WTC11 (cell line): ENCODE results near the gene PDSS1. TPM values are rescaled to one million over a fixed set of nuclear protein-coding genes. Genes with fewer than 3 reads are reported as not detected.
"Not testable (repeated sequence)": the region's sequence is repeated elsewhere in the genome, so short reads cannot be mapped to it uniquely, and the experiment has no call there.

ENCODE experiments used
- ATAC-seq: fragments of 200-7000 bp; cut with Tn5 transposase; 2 replicates; pipeline ENCODE4 v1.10.0; 2021; ENCODE audit warnings: mild to moderate bottlenecking, moderate library complexity
- CTCF ChIA-PET: fragments of 300-600 bp; sonication (Branson Sonifier 250); formaldehyde crosslinking; loops from one replicate; lab custom pipeline; 2021; ENCODE audit warnings: antibody characterized with exemption; lab: Charles Lee
- POLR2A ChIA-PET: fragments of 350-600 bp; sonication (Branson Sonifier 250); formaldehyde crosslinking; loops from one replicate; lab custom pipeline; 2021; ENCODE audit warnings: antibody characterized with exemption; lab: Charles Lee
- DNase-seq: peaks from one replicate; pipeline ENCODE4 v3.0.0; 2021; ENCODE audit warnings: low spot score
- H3K27ac Mint-ChIP-seq: 2 replicates; pipeline ENCODE4 v1.8.0; 2021; ENCODE audit warnings: mixed read lengths
- H3K27me3 Mint-ChIP-seq: 2 replicates; pipeline ENCODE4 v1.8.0; 2021; ENCODE audit warnings: low read depth, mild to moderate bottlenecking, moderate library complexity, mixed read lengths
- H3K36me3 Mint-ChIP-seq: 2 replicates; pipeline ENCODE4 v1.8.0; 2021; ENCODE audit warnings: mixed read lengths
- H3K4me1 Mint-ChIP-seq: 2 replicates; pipeline ENCODE4 v1.8.0; 2022; ENCODE audit warnings: mixed read lengths
- H3K4me3 Mint-ChIP-seq: 2 replicates; pipeline ENCODE4 v1.8.0; 2021; ENCODE audit warnings: mild to moderate bottlenecking, moderate library complexity, mixed read lengths
- H3K9me3 Mint-ChIP-seq: 2 replicates; pipeline ENCODE4 v1.8.0; 2021; ENCODE audit warnings: mixed read lengths
- ATF6 ChIP-seq: sonication (generic); formaldehyde crosslinking; IDR thresholded peaks from 2 replicates; pipeline ENCODE4 v1.8.1; 2023; ENCODE audit warnings: mild to moderate bottlenecking, missing genetic modification reagents
- CDX4 ChIP-seq: fragments of 250-450 bp; sonication (Bioruptor Pico); IDR thresholded peaks from 2 replicates; pipeline ENCODE4 v1.9.0; 2021; ENCODE audit warnings: moderate library complexity, mild to moderate bottlenecking, inconsistent platforms, borderline replicate concordance
- CREM ChIP-seq: sonication (generic); formaldehyde crosslinking; IDR thresholded peaks from 2 replicates; pipeline ENCODE4 v1.8.1; 2022; ENCODE audit warnings: mild to moderate bottlenecking, missing genetic modification reagents, moderate library complexity
- CTCF ChIP-seq: fragments of 200-600 bp; IDR thresholded peaks from 2 replicates; pipeline ENCODE4 v1.8.0; 2022; ENCODE audit warnings: antibody characterized with exemption
- EMX1 ChIP-seq: fragments of 250-450 bp; sonication (Bioruptor Pico); IDR thresholded peaks from 2 replicates; pipeline ENCODE4 v1.8.0; 2021; ENCODE audit warnings: mild to moderate bottlenecking
- FOXP1 ChIP-seq: sonication (generic); formaldehyde crosslinking; IDR thresholded peaks from 2 replicates; pipeline ENCODE4 v1.8.0; 2022; ENCODE audit warnings: missing genetic modification reagents, mild to moderate bottlenecking, moderate library complexity, borderline replicate concordance
- HMGXB4 ChIP-seq: sonication (generic); formaldehyde crosslinking; IDR thresholded peaks from 2 replicates; pipeline ENCODE4 v1.8.1; 2023; ENCODE audit warnings: mild to moderate bottlenecking, moderate library complexity, missing genetic modification reagents
- USF1 ChIP-seq: sonication (generic); formaldehyde crosslinking; IDR thresholded peaks from 2 replicates; pipeline ENCODE4 v1.8.0; 2022; ENCODE audit warnings: mild to moderate bottlenecking, missing genetic modification reagents
- USF2 ChIP-seq: sonication (generic); formaldehyde crosslinking; IDR thresholded peaks from 2 replicates; pipeline ENCODE4 v1.8.1; 2023; ENCODE audit warnings: mild to moderate bottlenecking, missing genetic modification reagents, moderate library complexity
- ZBTB21 ChIP-seq: sonication (generic); formaldehyde crosslinking; IDR thresholded peaks from 2 replicates; pipeline ENCODE4 v1.8.1; 2023; ENCODE audit warnings: mild to moderate bottlenecking, missing genetic modification reagents, borderline replicate concordance
- ZNF317 ChIP-seq: sonication (generic); formaldehyde crosslinking; IDR thresholded peaks from 2 replicates; pipeline ENCODE4 v1.8.1; 2023; ENCODE audit warnings: low read depth, mild to moderate bottlenecking, moderate library complexity, missing genetic modification reagents, borderline replicate concordance
- total RNA-seq: library from RNA; stranded (reverse); gene quantifications from 3 replicates; pipeline ENCODE4 v1.2.3, GENCODE V29; 2021

The PDSS1 gene
- total RNA-seq, 1 experiment from 2014 or later: 13.6 TPM

GRCh38 chr10:26697163-26697921 lies at the start of gene PDSS1 (continued):
- no peak for TF ChIP-seq ATF6
- no peak for TF ChIP-seq USF1
- no peak for TF ChIP-seq CDX4 (CRISPR knock-in tag)
- no peak for TF ChIP-seq EMX1 (CRISPR knock-in tag)
- 0 out of 2 replicates have a peak, but pooled peaks have one; percentile 41 for TF ChIP-seq HMGXB4 (CRISPR knock-in tag)
- TF ChIP-seq FOXP1 (CRISPR knock-in tag): peak; percentile 73; the same call in 1 of the 2 replicates
- TF ChIP-seq ZNF317: no peak
- no peak for TF ChIP-seq ZBTB21 (CRISPR knock-in tag)
- no peak for TF ChIP-seq CREM (CRISPR knock-in tag)
- TF ChIP-seq CTCF: no peak
- TF ChIP-seq USF2 (CRISPR knock-in tag): peak; percentile 56; the same call in 1 of the 2 replicates

GRCh38 chr10:26648245-26648636 lies 49.3 kb upstream of the PDSS1 start:
- H3K36me3 Mint-ChIP-seq, POLR2A ChIA-PET: not testable (repeated sequence)
- CTCF ChIA-PET: interaction anchor here (0.7 to 1.2 kb wide), 5 partner anchors 21 to 313 kb away, joined by 3 to 7 read pairs (median 3); no protein-coding TSS in a partner anchor

GRCh38 chr10:26650406-26650805 lies 47.1 kb upstream of the PDSS1 start:
- TF ChIP-seq ZNF317: no peak
- Mint-ChIP-seq H3K4me1 (0 out of 2 replicates have a peak, but pooled peaks cover 4% of the 10 kb centered on the region), H3K4me3 (no peak overlapping the region), H3K36me3 (no peaks in the 10 kb centered on the region), H3K27me3 (no peaks in the 10 kb centered on the region), H3K9me3 (no peaks in the 10 kb centered on the region), H3K27ac (no peak overlapping the region)
- ChIA-PET POLR2A (interaction anchor here (0.6 kb wide), 1 partner anchor 187 kb away, joined by 3 read pairs; no protein-coding TSS in a partner anchor), CTCF (interaction anchor here (1.1 kb wide), 1 partner anchor 211 kb away, joined by 3 read pairs; the partner anchor contains the start of gene ABI1)
- no peak for ATAC-seq
- DNase-seq: no peak

More at GRCh38 chr10:26648245-26648636, 49.3 kb upstream of the PDSS1 start:
- H3K27me3 Mint-ChIP-seq, ATAC-seq, H3K27ac Mint-ChIP-seq, H3K4me1 Mint-ChIP-seq, H3K4me3 Mint-ChIP-seq, DNase-seq, H3K9me3 Mint-ChIP-seq: not testable (repeated sequence)

- DNase-seq, H3K4me3 Mint-ChIP-seq, H3K27me3 Mint-ChIP-seq, H3K9me3 Mint-ChIP-seq, H3K27ac Mint-ChIP-seq, ATAC-seq, H3K4me1 Mint-ChIP-seq, POLR2A ChIA-PET, H3K36me3 Mint-ChIP-seq: not testable (repeated sequence)
- CTCF ChIA-PET: interaction anchor here (0.6 to 1.1 kb wide), 2 partner anchors 72 to 210 kb away, joined by 3 read pairs; partner anchors contain the start of gene ABI1
Measured at GRCh38 chr10:26651476-26651875, 46.0 kb upstream of the PDSS1 start.
